Subcutaneous abdominal adipose tissue (tissue), 5 donors: ENCODE measurements around the gene TRRAP.

Source experiments
- H3K27ac ChIP-seq: one replicate; pipeline ENCODE4 v1.7.0; 2013; ENCODE audit warnings: low read depth, mild to moderate bottlenecking, inconsistent platforms, low read length, moderate library complexity
- H3K27me3 ChIP-seq, 5 donors: one replicate each; pipeline ENCODE4 v1.7.0; 2013; ENCODE audit warnings: low read length in 5 of 5, inconsistent platforms in 1 of 5; ENCODE audit not compliant: control insufficient read depth in 5 of 5, insufficient read depth in 4 of 5
- H3K36me3 ChIP-seq, 5 donors: one replicate each; pipeline ENCODE4 v1.7.0; 2013; ENCODE audit warnings: low read length in 5 of 5; ENCODE audit not compliant: control insufficient read depth in 5 of 5, insufficient read depth in 5 of 5
- H3K4me1 ChIP-seq, 5 donors: one replicate each; pipeline ENCODE4 v1.7.0; 2013; ENCODE audit warnings: low read length in 5 of 5, mild to moderate bottlenecking in 3 of 5, moderate library complexity in 1 of 5; ENCODE audit not compliant: control insufficient read depth in 5 of 5, insufficient read depth in 5 of 5
- H3K4me3 ChIP-seq, 5 donors: one replicate each; pipeline ENCODE4 v1.7.0; 2013; ENCODE audit warnings: low read length in 5 of 5, low read depth in 1 of 5
- H3K9ac ChIP-seq, 5 donors: one replicate each; pipeline ENCODE4 v1.7.0; 2013; ENCODE audit warnings: low read length in 5 of 5, mild to moderate bottlenecking in 4 of 5, moderate library complexity in 3 of 5
- H3K9me3 ChIP-seq, 5 donors: one replicate each; pipeline ENCODE4 v1.7.0; 2013; ENCODE audit warnings: low read length in 5 of 5; ENCODE audit not compliant: control insufficient read depth in 5 of 5
- donor health status: healthy.
- donor health status: healthy.
- donor health status: healthy.
- donor health status: healthy.
- donor health status: healthy.

Gene TRRAP

GRCh38 chr7:98990356-98990755 is 112.0 kb downstream of the TRRAP start:
- Histone ChIP-seq H3K4me3 (no peak overlapping the region), H3K27me3 (no peaks in the 10 kb centered on the region), H3K4me1 (no peaks in the 10 kb centered on the region), H3K27ac (no peak overlapping the region), H3K9ac (no peak overlapping the region), H3K36me3 (peaks cover 33 to 97% (median 85%) of the 10 kb centered on the region in 5 donors), H3K9me3 (peaks cover 0 to 3% (median 0%) of the 10 kb centered on the region in 5 donors)

- H3K4me1 ChIP-seq = no peaks in the 10 kb centered on the region
- H3K36me3 ChIP-seq = peaks cover 26 to 97% (median 85%) of the 10 kb centered on the region in 5 donors
- no peaks in the 10 kb centered on the region for H3K9me3 ChIP-seq
These were observed 112.8 kb downstream of the TRRAP start for GRCh38 chr7:98991141-98991540.

GRCh38 chr7:98992076-98992475 is 113.7 kb downstream of the TRRAP start:
- no peak overlapping the region for H3K27ac ChIP-seq
- no peaks in the 10 kb centered on the region for H3K4me1 ChIP-seq
- peaks cover 20 to 93% (median 85%) of the 10 kb centered on the region in 5 donors for H3K36me3 ChIP-seq
- H3K9me3 ChIP-seq = no peaks in the 10 kb centered on the region
- H3K9ac ChIP-seq = no peak overlapping the region
- no peak overlapping the region for H3K4me3 ChIP-seq
- no peaks in the 10 kb centered on the region for H3K27me3 ChIP-seq

More at GRCh38 chr7:98991141-98991540, 112.8 kb downstream of the TRRAP start:
- Histone ChIP-seq H3K4me3 (no peak overlapping the region), H3K27me3 (no peaks in the 10 kb centered on the region), H3K9ac (no peak overlapping the region), H3K27ac (no peak overlapping the region)

GRCh38 chr7:98993024-98993897 is 114.9 kb downstream of the TRRAP start:
- H3K4me3 ChIP-seq = no peak overlapping the region
- peaks cover 9 to 85% (median 82%) of the 10 kb centered on the region in 5 donors for H3K36me3 ChIP-seq
- H3K9me3 ChIP-seq = no peaks in the 10 kb centered on the region
- no peaks in the 10 kb centered on the region for H3K27me3 ChIP-seq
- no peaks in the 10 kb centered on the region for H3K4me1 ChIP-seq
- H3K9ac ChIP-seq = no peak overlapping the region
- no peak overlapping the region for H3K27ac ChIP-seq

- peaks cover 8 to 85% (median 82%) of the 10 kb centered on the region in 5 donors for H3K36me3 ChIP-seq
- no peak overlapping the region for H3K9ac ChIP-seq
- no peaks in the 10 kb centered on the region for H3K9me3 ChIP-seq
- H3K27me3 ChIP-seq = no peaks in the 10 kb centered on the region
- H3K4me1 ChIP-seq = no peaks in the 10 kb centered on the region
- H3K27ac ChIP-seq = no peak overlapping the region
- H3K4me3 ChIP-seq = no peak overlapping the region
These were observed 116.0 kb downstream of the TRRAP start for GRCh38 chr7:98994046-98994944.

GRCh38 chr7:98995111-98995510 is 116.8 kb downstream of the TRRAP start:
- Histone ChIP-seq H3K4me3 (no peak overlapping the region), H3K27me3 (no peaks in the 10 kb centered on the region), H3K4me1 (no peaks in the 10 kb centered on the region), H3K9me3 (no peaks in the 10 kb centered on the region), H3K27ac (no peak overlapping the region), H3K36me3 (peaks cover 8 to 87% (median 82%) of the 10 kb centered on the region in 5 donors), H3K9ac (no peak overlapping the region)

GRCh38 chr7:98995523-98996149 is 117.3 kb downstream of the TRRAP start:
- Histone ChIP-seq H3K4me1 (no peaks in the 10 kb centered on the region), H3K27ac (no peak overlapping the region), H3K9me3 (no peaks in the 10 kb centered on the region), H3K36me3 (peaks cover 8 to 87% (median 82%) of the 10 kb centered on the region in 5 donors), H3K4me3 (no peak overlapping the region), H3K27me3 (no peaks in the 10 kb centered on the region), H3K9ac (no peak overlapping the region)

GRCh38 chr7:98996150-98996552 is 117.8 kb downstream of the TRRAP start:
- Histone ChIP-seq H3K9ac (no peak overlapping the region), H3K36me3 (peaks cover 8 to 87% (median 82%) of the 10 kb centered on the region in 5 donors), H3K4me1 (no peaks in the 10 kb centered on the region), H3K27me3 (no peaks in the 10 kb centered on the region), H3K27ac (no peak overlapping the region), H3K9me3 (no peaks in the 10 kb centered on the region), H3K4me3 (no peak overlapping the region)

- no peak overlapping the region for H3K4me3 ChIP-seq
- no peaks in the 10 kb centered on the region for H3K9me3 ChIP-seq
- H3K27me3 ChIP-seq = no peaks in the 10 kb centered on the region
- no peak overlapping the region for H3K27ac ChIP-seq
- peaks cover 0 to 3% (median 0%) of the 10 kb centered on the region in 5 donors for H3K4me1 ChIP-seq
- H3K9ac ChIP-seq = no peak overlapping the region
- peaks cover 2 to 82% (median 77%) of the 10 kb centered on the region in 5 donors for H3K36me3 ChIP-seq
These were observed 119.5 kb downstream of the TRRAP start for GRCh38 chr7:98997846-98998245.
